SIG-M5 treated with dmso at 0.1 percent for 504 hours (cell line): ENCODE data around the gene GPS2.
A peak's percentile ranks its signal among the peaks of the same experiment; 100 is the strongest.

Experiments used
- DNase-seq: peaks from one replicate; lab custom pipeline; 2025; ENCODE audit not compliant: unreplicated experiment; lab: John Stamatoyannopoulos, UW

GPS2 gene

DNA sequence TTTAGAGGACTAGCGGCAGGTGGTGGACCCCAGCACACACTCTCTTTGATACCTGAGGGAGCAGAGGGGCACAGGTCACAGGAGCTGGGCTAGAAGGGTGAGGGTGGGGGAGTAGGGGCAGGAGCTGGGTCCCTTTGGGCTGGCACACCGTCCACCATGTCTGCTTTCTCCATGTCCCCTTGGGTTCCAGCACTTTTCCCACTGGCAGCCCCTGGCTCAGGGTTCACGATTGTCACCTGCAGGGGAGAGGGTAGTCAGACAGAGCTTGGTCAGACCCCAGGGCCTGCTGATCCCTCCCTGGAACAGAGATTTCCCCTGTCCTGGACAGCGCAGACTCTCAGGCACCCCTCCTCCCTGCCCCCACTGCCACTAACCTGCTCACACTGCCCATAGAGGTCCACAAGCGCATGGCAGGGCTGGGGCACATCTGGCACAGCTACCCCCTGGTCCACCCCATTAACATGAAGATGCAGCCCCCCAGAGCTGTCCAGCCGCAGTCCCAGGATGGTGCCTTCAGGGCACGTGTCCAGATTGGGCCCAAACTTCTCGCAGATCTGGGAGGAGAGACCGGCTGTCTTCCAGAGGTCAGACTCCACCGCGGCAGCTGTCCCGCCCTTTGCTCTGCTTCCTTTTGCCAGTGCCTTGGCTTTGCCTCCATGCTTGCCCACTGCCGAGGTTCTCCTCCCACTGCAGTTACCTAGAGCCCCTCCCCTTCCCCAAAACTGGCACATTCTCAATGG is 3.1 kb upstream of the GPS2 start:
- no peak for DNase-seq

- DNase-seq = no peak
These were observed 2.1 kb upstream of the GPS2 start for GRCh38 chr17:7317161-7317803.

- DNase-seq = no peak
These were observed 543 bp upstream of the GPS2 start for GRCh38 chr17:7315570-7316235.

DNA sequence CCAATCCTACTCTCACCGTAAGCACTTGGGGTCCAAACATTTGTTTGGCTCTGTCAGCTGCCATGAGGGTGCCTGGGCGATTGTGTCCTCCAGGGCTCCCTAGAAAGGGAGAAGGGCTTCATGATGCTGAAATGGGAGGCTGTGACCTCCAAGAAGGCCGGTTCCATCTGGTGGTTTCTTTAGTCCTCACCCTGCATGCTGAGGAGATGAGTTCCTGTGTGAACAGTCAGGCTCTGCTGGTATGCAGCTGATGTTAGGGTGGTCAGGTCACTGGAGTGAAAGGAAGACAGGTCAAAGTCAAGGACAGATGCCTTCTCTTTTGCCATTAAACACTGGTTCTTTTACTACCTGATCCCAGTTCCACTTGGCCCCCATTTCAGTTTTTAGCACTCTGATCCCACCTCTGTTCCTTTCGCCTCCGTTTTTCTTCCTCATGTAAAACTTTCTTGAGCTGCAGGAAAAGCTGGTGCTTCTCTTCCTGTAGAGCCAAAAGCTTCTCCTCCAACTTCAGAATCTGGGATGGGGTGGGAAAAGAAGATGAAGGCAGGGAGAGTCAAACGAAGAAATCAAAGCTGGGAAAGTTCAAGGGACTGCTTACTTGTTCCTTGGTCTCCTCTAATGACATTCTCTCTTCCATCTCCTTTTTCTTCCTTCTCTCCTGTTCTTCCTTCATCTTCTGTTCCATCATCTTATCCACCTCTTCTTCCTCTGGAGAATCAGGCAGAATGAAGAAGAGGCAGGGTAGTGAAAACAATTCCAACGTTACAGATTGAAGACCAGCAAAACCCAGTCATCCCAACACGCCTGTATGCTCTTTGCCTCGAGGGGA is 1.1 kb downstream of the GPS2 start:
- no peak for DNase-seq

DNA sequence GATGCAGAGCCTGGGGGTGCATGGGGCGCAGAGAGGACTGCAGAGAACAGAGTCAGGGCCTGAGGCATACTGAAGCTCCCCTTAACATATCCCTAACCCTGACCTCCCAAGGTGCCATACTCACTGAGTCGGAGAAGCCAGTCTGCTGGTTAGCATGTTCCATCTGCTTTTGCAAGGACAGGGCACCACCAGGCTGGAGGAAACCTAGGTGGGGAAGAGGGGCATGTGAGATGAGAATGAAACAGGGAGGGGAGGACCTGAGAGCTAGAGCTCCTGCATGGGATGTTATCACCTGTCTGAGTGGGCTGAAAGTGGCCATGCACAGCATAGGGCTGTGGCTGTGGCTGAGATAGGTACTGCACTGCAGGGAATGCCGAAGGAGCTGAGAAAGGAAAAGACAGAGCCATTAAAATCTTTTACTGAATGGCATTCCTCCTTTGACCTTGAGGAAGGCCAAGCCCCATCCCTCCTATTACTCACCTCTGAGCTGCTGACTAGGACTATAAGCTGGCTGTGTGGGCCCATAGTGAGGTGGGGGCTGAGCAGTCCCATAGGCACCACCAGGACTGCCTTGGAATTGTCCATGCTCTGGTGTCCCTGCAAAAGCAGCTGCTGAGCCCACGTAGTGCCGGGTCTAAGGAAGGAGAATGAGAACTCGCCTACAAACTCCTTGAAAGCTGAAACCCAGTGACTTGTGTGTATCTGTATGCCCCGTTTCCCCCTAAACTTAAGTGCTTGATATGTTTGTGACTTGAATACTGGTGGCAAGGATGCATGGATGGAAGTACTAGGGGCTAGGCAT is 1.9 kb downstream of the GPS2 start:
- no peak for DNase-seq

DNA sequence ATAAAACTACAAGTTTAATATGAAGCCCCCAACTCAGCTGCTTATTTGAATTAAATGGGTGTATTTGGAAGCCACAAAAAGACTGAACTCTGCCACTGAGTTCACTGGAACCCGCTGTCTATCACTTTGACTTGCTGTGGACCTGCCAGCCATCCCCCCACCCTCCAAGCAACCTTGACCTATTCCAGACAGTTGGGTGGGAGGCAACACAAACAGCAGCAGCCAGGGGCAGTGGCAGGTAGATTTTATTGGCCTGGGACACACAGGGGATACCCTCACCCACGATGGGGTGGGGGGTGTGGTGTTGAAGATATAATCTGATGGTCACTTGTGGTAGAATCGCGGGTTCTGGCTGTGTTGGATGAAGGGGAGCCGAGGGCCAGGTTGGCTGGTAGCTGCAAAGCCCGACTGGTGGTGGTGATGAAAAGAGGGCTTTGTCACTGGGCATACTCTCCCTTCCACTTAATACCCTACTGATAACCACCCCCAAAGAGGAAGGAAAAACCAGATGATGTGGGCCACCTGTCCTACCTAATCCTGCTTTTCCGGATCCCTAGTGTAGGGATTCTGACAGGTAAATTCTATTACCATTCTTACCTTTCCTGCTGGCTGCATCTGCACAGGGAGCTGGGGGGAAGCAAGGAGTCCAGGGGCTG is 2.6 kb downstream of the GPS2 start:
- DNase-seq = no peak

- DNase-seq = no peak
These were observed 4.0 kb downstream of the GPS2 start for GRCh38 chr17:7311110-7311705.

- no peak for DNase-seq
These were observed 5.5 kb downstream of the GPS2 start for GRCh38 chr17:7309628-7310027.

DNA sequence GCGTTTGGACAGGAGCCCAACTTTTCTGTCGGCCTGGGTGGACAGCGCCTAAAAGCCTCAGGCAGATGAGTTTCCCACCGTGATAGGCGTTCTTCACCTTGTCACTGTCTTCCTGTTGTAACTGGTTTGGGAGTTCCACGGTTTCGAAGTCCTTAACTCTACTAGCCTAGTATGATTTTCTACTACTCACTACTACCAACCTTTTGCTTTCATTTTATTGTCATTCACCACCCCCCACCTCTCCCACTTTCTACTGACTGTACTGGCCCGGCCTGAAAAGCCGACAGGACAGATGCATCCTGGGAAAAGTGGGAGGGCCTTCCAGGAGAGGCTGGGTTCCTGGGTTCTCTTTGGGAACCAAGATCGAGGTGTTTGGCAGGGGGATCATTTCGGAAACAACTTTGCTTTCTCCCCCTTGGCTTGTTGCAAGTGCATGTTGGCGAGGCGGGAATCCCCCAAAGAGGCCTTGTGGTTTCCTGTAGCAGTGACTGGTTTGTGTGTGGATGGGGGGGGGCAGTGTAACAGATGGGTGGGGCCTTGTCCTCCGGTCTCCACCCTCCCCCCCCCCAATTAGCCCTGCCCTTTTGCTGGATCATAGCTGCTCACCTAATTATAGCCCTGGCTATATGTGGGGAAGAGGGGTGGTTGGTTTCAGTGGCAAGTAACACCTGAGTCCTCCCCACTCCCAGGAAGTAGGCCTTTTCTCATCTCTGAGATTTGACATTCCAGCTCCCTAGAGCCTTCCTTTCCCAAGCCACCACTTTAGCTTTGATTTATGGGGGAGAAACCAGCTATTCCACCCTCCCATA is 6.3 kb downstream of the GPS2 start:
- peak; percentile 83 for DNase-seq

GRCh38 chr17:7307686-7308624 is 7.2 kb downstream of the GPS2 start:
- DNase-seq = peak; percentile 29

DNA sequence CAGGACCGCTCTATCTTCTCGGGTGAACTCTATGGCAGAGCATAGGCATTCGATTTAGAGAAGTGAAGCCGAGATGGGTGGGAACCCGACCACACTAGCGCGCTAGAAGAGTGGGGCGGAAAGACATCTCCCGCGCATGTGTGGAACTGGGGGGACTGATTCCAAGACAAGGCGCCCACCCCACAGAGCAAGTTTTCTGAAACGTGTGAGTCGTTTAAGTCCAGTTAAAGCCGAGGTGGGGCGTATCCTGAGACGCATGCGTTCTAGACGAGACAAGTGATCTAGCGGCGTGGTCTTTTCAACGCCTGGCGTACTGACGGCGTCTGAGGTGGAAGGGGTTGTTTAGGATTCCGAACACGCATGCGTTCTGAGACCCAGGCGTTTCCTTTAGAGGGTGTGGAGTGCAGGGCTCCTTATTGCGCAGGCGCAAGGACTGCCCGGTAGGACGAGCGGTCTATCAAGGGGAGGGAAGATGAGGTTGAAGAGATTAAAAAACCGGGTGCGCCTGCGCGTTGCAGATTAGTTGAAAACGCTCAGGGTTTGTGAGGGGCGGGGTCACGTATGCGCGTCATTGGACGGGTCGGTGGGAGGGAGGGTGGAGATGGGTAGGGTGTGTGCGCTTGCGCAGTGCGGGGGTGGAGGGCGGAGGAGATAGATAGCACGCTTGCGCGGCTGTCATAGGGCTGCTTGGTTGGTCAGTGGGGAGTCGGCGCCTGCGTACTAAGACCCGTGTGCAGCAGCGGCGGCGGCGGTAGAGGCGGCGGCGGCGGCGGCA is 8.1 kb downstream of the GPS2 start, which contains the start of gene EIF5A:
Gene EIF5A, plus strand, starts transcription at position 718 of the 775 bp plus-strand sequence. CDS start 2,008 bp downstream, outside the sequence.
- peak; percentile 99 for DNase-seq

DNA sequence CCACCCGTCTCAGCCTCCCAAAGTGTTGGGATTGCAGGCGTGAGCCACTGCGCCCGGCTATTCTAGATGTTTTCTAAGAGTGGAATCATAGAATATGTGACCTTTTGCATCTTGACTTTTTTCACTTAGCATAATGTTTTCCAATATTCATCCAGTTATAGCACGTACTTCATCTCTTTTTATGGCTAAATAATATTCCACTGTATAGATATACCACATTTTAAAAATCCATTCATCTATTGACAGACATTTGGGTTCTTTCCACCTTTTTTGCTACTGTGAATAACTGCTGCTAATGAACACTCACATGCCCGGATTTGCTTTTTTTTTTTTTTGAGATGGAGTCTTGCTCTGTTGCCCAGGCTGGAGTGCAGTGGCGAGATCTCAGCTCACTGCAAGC is 11.0 kb downstream of the GPS2 start:
- DNase-seq = no peak

DNA sequence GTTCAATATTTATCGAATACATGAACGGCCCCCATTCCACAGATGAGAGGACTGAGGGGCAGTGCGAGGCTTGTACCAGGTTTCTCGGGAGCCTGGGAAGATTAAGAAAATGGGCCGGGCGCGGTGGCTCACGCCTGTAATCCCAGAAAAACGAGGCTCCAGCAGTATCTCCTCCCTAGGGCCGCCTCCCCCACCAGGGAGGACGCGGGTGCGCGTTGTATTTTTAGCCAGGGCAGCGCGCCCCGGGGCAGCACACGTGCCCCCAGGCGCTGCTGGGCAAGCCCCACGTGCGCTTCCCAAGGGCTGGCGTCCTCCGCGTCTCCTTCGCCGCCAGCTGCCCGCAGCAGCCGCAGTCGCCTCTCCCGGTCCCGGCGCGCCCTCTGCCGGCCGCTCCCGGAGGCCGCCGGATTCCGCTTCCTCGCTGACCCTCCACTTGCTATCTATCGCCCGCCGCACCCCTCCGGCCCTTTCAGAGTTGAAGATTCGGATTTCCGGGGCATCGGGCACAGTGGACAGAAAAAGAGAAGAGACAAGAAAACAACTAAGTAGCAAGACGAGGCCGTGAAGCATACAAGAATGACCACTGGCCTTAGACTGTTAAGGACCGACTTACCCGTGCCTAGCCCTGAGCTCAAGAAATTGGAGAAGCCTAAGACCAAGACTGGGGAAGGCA is 18.8 kb downstream of the GPS2 start:
- DNase-seq = peak; percentile 57

- DNase-seq = no peak
These were observed 19.7 kb downstream of the GPS2 start for GRCh38 chr17:7295230-7296180.

DNA sequence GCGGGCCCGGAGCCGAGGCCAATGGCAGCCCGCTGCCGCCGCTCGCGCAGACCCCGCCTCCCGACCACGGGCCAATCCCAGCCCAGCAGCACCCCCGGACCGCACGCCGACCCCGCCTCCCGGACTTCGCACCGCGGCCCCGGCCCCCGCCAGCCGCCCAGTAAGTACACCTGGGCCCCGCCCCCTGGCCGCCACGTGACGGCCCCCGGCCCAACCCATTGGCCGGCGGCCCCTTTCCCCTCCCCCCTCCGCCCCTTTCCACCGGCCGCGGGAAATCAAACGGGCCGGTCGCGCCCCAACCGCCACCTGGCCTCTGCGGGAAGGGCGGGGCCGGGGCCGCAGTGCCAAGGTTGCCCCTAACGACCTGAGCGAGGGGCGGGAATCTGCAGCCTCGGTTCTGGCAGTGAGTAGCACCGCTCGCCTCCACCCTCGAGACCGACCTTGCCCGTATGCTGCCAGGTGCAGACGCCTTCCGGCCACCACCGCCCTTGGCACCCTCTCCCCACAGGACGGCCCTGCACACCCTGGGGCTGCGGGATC is 20.5 kb downstream of the GPS2 start, which contains the start of gene YBX2:
Gene YBX2, minus strand, starts transcription at position 26 of the 540 bp plus-strand sequence. CDS start 139 bp downstream, outside the sequence.
- DNase-seq = peak; percentile 26
